Cardiac fibroblast (primary cell): ENCODE results near the gene SRXN1.

ENCODE experiments used
- DNase-seq, 2 donors: peaks; one replicate each; pipeline versions ENCODE4 v3.0.0 to v3.0.0-alpha.2; 2010; ENCODE audit warnings: low read depth in 2 of 2
- H3K4me3 ChIP-seq, 2 donors: replicated peaks in 1 of 2; 1 replicate in 1 of 2; 2 replicates in 1 of 2; pipeline ENCODE4 v1.5.1; 2011; ENCODE audit warnings: low read depth in 2 of 2, low read length in 2 of 2, mild to moderate bottlenecking in 2 of 2, moderate library complexity in 1 of 2
- CTCF ChIP-seq: IDR thresholded peaks from one replicate; pipeline ENCODE4 v1.5.1; 2011; ENCODE audit warnings: low read depth, mild to moderate bottlenecking, low read length, inconsistent platforms

The SRXN1 gene

GRCh38 chr20:609371-609964 lies 43.5 kb downstream of the SRXN1 start:
- TF ChIP-seq CTCF = no peak
- no peak for DNase-seq
- H3K4me3 ChIP-seq = no peak overlapping the region

- H3K4me3 ChIP-seq = no peak overlapping the region
- TF ChIP-seq CTCF = no peak
- no peak for DNase-seq
Measured at GRCh38 chr20:608970-609369, 44.0 kb downstream of the SRXN1 start.

- DNase-seq = no peak
- no peak overlapping the region for H3K4me3 ChIP-seq
- no peak for TF ChIP-seq CTCF
Measured at GRCh38 chr20:607476-607875, 45.5 kb downstream of the SRXN1 start.

- H3K4me3 ChIP-seq = no peak overlapping the region
- no peak for DNase-seq
- TF ChIP-seq CTCF = no peak
Measured at GRCh38 chr20:605237-605636, 47.8 kb downstream of the SRXN1 start.

GRCh38 chr20:603116-603640 lies 49.8 kb downstream of the SRXN1 start:
- TF ChIP-seq CTCF = no peak

GRCh38 chr20:602111-602970 lies 50.7 kb downstream of the SRXN1 start:
- H3K4me3 ChIP-seq = no peak overlapping the region
- TF ChIP-seq CTCF = no peak
- no peak for DNase-seq

More at GRCh38 chr20:603116-603640, 49.8 kb downstream of the SRXN1 start:
- H3K4me3 ChIP-seq = no peak overlapping the region
- DNase-seq = no peak
